Stimulated activated CD4-positive, alpha-beta T cell treated with anti-CD3 and anti-CD28 coated beads, Interleukin-4, amount 100 ng/mL, for 4 hours (primary cell): ENCODE data around the gene VANGL2.

ENCODE experiments used
- DNase-seq, 2 experiments: peaks; one replicate each; pipeline ENCODE4 v3.0.0-alpha.2; 2020

Gene VANGL2

DNA sequence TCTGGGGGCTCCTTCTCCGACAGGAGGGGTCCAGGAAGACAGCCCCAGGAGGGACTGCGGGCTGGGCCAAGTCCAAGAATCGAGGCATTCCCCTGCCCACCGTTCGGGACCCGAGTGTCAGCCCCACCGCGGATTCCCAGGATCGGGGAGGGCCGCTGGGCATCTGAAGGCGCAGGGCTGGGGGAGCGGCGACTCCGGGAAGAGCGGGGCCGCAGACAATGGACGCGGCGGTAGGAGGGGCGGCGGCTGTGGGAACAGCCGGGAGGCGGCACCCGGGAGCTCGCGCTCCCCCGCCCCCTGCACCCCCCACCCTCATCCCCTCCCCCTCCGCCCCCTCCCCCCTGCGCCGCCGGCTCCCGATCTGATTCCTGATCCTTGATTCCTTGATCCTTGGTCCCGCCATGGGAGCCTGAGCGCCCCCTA is at the start of gene VANGL2:
Gene VANGL2 (plus strand): TSS at position 342 of the 423 bp plus-strand sequence. CDS start 15,274 bp downstream, outside the sequence.
- peak; percentile 8 to 51 for DNase-seq

DNA sequence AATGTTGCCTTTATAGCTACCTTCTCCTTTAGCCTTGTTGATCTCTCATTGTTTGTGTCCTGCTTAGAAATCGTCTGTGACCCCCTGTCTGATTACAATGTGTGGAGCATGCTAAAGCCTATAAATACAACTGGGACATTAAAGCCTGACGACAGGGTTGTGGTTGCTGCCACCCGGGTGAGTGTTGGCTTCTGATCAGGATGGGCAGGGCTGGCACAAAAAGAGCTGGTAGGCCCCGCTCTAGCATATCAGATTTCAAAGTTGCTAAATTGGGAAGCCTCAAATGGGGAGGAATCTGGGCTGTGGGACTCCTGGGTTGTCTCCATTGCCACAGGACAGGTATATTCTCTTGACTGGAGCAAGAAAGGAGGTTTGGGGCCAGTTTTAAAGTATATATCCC is 48.7 kb upstream of the VANGL2 start:
- no peak for DNase-seq

DNA sequence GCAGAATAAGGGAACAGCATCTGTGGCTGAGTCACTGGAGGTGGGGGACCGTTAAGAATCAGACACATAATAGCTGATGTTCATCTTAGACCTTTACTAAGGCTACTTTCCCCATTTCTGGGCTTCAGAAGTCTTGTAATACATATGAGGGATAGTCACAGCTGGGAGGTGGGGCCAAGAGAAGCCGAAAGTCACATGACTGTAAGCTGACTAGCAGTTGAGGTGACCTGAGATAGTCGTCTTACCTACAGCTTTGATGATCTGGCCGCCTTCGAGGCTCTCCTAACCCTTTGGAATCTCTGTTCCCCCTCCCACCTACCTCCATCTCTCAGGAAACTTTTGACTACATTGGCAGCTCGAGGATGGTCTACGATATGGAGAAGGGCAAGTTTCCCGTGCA is 47.8 kb upstream of the VANGL2 start:
- no peak for DNase-seq

DNA sequence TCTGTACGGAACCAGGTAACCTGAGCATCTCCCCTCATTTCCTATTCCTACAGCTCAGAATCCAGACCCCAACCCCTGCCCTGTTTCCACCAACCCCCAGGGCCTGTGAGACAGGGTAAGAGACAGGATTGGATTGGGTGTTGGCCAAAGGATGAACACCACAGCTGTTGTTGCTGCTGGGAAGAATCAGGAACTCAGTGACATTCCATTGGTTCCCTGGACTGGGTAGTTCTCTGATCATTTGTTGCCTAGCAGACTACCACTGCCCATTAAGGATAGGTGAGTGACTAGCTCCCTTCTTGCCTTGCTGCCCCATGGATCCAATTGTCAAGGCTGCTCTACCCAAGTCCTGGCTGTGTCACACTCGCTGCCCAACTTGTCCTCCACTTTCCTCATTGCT is 47.1 kb upstream of the VANGL2 start:
- no peak for DNase-seq

DNA sequence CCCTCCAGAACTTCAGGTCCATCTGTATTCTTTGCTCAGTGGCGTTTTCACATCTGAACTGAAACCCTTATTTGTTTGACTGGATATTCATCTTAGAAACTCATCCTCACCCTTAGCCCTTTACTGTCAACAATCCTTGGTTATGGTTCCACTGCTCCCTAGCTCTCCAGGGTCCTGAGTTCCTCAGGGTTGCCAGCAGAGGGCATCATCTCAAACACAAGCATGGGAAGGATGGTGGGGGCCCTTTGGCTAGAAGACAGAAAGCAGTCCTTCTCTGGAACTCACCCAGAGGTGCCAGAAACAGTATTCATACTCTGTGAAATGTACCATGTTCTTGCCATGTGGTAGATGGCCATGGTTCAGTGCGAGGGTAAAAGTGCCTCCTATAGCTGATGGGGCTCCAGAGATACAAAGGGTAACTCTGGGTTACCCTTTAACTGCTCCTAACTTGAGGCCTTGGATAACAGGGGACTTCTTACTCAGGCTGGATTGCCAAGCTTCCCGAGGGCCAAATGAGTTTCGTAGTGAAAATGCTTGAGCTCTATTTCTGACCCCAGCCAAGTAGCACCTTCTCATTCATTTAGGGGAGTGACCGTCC is 45.9 kb upstream of the VANGL2 start:
- no peak for DNase-seq

DNA sequence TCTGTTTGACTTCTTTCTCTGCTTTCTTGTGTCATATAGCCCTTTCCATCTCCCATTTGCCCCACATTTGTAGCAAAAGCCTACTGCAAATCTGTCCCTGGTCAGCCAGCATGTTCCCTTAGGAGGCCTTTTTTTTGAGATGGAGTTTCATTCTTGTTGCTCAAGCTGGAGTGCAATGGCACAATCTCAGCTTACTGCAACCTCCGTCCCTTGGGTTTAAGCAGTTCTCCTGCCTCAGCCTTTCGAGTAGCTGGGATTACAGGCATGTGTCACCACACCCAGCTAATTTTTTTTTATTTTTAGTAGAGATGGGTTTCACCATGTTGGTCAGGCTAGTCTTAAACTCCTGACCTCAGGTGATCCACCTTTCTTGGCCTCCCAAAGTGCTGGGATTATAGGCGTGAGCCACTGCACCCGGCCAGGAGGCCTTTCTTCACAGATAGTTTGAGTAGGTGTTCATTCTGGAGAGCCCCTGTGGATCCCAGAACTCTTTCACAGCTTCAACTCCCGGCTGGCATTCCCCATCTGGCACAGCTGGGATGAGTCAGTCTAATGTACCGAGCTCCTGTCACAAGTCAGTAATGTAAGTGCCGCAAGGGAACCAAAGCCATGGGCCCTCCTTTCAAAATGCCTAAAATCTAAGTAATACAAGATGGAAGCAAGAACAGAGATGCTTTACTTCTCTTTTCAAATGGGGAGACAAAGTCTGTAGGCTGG is 42.9 kb upstream of the VANGL2 start:
- DNase-seq, result no peak

DNA sequence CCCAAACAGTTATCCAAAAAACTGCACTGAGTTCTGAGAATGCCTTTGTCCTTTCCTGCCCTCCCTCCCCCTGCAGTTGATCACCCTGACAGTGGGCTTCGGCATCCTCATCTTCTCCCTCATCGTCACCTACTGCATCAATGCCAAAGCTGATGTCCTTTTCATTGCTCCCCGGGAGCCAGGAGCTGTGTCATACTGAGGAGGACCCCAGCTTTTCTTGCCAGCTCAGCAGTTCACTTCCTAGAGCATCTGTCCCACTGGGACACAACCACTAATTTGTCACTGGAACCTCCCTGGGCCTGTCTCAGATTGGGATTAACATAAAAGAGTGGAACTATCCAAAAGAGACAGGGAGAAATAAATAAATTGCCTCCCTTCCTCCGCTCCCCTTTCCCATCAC is 42.3 kb upstream of the VANGL2 start:
- DNase-seq, result no peak

DNA sequence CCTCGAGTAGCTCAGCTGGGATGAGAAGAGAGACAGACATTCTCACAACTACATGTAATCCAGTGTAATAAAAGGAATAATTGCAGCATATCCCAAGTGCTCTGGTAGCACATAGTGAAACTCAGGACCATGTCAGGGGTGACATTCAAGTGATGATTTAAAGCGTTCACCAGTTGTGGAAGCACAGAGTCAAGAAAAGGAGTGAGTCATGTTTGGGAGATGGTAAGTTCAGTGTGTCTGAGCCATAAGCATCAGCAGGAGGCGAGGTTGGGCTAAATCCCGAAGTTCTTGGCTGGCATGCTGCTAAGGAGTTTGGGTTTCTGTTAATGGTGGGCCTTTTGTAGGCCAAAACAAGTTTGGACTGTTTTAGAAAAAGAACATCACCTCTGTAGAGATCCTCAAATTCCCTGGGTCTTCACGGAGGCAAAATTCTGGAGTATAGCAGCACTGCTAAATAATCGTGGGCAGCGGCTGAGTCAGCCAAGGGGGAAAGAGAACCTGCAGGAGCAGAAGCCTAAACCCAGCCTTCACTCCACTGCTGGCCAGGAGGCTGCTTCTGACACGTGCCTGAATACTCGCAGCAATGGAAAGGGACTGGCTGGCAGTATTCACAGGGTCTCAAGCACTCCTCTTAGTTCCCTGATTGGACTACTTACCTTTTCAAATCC is 40.7 kb upstream of the VANGL2 start:
- DNase-seq, result no peak

DNA sequence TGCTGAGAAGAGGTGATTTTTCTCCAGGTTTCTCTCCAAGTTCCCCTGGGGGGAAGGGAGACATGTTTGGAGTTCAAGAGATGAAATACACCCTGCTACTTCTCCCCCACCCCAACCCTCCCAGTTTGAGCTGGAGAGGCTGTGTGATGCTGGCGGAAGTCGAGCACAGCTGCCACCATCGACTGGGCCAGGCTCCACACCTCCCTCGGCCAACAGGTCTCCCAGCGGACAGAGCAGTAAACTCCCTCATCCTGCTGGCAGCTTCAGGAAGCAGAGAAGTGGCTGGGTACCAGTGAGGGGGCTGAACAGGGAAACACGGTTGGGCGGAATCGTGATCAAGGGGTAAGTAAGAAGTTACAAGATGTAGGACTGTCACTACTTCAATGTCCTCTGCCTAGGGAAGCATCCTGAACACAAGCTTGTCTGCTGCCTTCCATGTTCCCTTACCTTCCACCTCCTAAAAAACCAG is 40.1 kb upstream of the VANGL2 start:
- no peak for DNase-seq

DNA sequence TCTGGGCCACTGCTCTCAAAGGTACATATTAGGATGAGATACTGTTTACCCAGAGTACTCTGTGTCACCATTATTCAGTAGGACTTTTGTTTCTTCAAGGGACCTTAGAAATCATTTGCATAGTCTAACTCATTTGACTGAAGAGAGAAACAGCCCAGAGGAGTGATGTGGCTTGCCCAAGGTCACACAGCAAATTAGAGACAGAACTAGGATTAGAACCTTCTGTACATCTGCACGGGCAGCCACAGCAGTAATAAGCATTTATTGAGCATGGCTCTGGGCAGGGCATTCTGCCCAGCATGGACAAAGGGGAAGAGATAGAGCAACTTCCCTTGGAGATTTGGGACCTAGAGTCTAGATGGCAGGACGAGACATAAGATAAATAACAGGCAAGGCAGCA is 39.2 kb upstream of the VANGL2 start:
- no peak for DNase-seq

DNA sequence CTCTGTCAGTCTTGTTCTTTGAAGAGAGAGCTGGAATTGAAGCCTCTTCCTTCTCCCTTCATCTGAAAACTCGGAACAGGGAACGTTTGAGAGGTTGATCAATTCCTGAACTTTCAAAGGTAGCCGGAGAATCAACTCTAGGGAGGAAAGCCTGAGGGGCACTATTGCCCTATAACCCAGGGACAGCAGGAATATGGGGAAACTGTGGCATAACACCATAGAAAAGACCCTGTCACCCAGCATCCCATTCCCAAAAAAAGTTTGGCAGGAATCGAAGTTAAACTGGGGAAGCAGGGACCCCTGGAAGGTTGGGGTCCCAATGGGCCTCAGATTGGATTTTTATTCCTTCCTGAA is 38.6 kb upstream of the VANGL2 start:
- DNase-seq, result no peak

DNA sequence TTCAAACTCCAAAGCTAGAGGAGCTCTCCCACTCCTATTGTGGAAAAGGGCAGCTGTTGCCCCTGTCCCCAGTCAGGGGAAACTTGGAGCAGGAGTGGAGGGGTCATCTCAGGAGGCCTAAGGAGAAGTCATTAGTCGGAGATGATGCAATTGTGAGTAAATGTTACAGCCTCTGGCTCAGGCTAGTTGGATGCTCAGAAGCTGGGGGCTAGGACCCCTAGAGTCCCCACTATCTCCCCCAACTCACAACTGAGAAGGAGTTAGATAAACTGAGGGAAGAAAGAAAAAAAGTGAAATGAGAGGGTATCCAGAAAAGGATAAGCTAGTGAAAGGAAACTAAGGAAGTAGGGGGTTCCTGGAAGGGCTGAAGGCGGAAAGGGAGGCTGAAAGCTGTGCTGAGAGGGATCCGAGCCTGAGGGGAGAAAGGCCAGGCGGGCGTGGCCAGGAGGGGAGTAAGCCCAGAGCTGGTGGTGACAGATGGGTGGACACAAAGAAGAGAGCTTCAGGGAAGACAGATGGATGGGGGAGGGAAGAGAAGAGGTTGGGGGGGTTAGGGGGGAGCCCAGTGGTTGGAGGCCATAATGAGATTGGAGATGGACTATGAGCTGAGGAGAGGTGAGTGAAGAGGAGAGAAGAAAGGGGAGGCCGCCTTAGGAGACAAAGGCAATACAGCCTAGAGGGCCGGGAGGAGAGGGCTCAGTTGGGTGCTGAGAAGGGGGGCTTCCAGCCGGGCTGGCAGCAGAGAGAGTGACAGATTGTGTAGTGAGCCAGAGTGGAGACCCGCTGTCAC is 38.0 kb upstream of the VANGL2 start:
- no peak for DNase-seq

DNA sequence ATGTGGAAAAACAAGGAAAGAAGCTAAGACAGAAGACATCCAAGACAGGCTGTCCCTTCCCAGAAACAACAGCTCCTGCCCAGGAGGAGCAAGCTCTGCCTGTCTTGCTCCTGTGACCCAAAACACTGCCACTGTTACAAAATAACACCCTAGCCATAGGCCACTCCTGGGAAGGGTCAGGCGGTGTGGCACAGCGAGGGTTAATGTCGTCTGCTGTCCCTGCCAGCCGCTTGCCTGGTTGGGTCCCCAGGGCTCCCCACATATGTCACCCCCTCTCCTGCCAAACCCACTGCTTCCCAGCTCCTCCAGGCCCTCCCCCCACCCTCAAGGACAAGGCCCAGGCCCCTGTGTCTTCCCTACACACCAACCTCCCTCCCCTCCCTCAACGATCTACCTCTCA is 37.4 kb upstream of the VANGL2 start:
- DNase-seq, result no peak

DNA sequence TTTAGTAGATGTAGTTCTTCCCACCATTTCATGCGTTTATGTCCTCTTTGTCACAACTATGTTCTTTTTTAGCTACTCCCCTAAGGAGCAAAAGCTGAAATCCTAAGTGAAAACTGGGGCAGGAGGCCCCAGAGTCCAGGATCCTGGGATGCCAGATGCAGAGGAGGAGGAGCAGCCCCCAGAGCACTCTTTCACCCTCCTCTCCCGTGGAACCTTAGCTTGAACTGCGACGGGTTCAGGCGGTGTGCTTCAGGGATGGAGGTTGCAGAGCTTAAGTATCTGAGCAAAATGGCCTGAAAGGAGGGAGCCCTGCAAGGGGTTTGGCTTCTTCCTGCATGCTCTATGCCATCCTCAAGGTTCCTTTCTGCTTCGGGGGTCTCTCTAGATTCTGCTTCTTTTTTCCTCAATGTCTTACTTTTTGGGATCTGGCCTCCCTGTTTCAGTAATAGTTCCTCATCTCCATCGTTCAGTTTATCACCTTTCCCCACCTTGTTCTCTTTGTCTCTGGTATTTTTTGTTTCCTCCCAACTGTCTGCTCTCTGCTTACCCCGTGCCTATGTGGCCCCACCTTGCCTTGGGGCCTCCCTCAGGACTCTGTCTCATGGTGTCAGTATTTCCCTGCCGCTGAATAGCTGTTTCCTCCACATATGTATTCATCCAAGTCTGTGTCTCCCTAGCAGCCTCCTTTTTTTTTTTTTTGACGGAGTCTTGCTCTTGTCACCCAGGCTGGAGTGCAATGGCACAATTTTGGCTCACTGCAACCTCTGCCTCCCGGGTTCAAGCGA is 36.2 kb upstream of the VANGL2 start:
- DNase-seq, result no peak

DNA sequence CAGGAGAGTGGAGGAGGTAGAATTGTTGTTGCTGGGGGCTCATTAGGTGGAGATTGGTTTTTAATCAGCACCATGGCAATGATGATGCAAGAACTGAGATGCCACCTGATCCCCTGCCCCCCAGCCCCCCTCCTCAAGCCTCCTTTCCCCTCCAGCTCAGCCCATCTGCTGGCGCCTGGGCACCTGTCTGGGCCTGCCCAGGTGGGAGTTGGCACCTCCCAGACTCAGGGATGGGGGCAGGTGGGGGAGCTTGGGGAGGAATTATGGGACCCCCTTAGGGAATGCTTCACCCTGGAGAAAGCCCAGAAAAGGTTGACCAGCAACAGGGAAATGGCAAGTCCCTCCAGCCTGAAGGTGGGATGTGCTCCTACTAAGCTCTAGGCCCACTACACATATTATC is 35.0 kb upstream of the VANGL2 start:
- no peak for DNase-seq

DNA sequence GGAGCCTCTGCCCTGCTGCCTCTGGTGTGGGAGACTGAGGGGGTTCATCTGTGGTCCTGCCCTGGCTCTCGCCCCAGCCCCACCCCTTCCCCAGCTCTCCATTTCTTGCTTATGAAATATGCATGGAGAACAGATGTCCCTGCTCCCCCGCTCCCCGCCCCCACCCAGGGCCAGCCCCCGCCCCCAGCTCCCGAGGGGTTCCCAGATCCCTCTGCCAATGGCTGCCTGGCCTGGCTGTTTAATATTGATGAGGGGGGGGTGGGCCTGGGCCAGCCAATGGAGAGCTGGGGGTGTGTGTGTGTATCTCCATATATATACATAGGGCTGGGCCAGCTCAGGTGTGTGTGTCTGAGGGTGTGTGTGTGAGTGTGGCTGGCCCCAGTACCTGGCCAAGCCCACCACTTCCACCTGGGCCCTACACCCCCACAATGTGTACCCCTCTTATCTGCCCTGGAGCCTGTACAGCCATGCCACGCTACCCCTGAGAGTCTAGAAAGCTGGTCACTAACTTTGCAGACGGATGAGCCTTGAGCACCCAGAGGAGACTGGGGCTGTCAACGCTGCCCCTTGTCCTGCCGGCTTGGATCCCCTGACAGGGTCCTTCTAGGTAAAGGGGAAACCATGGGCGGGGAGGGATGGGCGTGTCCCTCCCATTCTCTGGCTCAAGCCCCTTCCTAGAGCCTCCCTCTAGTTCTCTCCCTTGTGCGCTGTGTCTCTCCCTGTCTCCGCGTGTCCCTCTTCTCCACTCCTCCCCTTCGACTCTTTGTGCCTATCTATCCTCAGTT is 33.4 kb upstream of the VANGL2 start, which contains the start of gene NHLH1:
Gene NHLH1 (plus strand): TSS at position 341 of the 785 bp plus-strand sequence. CDS start 3,661 bp downstream, outside the sequence.
- no peak for DNase-seq

DNA sequence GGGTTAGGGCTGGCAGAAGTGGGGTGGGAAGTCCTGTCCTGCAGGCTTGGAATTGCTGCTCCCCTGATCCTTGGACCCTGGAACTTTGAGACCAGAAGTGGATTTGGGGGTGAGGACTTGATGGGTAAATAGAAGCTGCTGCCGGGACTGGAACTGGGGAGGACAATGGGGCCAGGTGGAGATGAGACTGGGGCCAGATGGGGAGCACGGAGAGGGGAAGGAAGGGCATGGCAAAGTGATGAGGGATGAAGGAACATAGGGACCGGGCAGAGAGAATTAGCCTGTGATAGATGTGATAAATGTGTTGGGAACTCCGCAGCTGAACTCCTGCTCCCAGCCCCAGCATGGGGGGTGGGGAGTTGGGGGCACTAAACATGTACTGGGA is 32.9 kb upstream of the VANGL2 start:
- DNase-seq, result no peak

DNA sequence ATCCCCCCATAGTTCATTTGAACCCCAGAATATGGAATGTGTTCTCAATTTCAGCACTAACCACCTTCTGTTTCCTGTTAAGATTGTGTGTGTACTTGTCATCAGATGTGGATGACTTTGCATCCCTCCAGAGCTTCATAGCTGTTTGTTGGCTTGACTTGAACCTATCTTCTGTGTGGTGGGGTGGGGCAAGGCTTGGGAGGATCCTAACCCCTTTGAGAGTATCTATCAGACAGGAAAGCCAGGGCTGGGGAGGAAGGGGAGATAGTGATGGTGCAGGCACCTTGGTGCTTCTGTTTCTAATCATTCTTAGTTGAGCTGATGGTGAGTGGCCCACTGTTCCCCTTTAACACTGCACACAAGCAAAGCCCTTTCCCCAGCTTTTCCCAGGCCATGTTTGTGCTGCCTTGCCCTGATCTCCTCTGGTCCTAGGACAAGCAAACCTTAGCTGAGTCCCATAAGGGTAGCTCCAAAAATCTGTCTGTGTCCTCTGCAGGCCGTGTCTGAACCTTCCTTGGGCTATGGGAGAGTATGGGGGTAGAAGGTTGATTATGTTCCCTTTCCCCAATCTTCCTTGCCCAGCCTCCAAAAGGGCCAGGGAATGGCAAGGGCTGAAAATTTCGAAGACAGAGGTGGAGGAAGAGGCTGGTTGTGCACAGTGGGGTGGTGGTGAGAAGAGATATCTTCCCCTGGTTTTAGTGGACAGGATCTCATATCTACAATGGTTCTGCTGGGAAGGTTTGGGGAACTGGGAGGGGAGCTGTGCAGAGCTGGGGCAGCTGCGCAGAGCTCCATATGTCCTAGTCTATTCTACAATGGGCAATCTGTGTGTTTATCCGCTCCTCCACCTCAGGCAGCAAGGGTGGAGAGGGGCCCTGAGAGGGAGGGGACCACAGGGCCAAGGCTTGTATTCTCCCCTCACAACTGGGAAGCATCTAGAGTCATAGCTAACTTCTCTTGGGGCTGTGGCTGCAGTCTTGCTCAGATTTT is 32.1 kb upstream of the VANGL2 start:
- DNase-seq, result no peak

DNA sequence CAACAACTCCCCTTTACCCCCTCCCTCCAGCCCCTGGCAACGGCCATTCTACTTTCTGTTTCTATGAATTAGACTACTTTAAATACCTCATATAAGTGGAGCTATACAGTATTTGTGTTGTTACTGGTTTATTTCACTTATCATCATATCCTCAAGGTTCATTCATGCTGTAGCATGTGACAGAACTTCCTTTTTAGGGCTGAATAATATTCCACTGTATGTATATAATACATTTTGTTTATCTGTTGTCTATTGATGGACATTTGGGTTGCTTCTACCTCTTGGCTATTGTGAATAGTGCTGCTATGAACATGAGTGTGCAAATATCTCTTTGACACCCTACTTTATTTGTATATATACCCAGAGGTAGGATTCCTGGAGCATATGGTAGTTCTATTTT is 31.3 kb upstream of the VANGL2 start:
- DNase-seq, result no peak
